CMK (cell line): ENCODE data around the gene SF3B6.

ENCODE experiments used
- DNase-seq: peaks from one replicate; pipeline ENCODE4 v3.0.0-alpha.2; 2010; ENCODE audit warnings: low read depth

The SF3B6 gene

DNA sequence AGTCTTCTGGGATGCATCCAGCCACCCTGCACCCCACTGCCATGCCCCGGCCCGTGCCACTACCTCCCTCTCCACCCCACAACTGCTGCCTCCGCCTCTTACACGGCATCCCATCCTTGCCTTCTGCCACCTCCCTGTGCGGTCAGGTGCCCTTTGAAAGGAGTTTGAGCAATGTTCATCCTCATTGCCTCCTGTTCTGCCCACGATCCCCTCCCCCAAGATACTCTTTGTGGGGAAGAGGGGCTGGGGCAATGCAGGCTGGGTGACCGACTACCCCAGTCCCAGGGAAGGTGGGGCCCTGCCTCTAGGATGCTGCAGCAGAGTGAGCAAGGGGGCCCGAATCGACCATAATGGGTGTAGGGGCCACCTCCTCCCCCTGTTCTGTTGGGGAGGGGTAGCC is 57.9 kb downstream of the SF3B6 start:
- DNase-seq = no peak

DNA sequence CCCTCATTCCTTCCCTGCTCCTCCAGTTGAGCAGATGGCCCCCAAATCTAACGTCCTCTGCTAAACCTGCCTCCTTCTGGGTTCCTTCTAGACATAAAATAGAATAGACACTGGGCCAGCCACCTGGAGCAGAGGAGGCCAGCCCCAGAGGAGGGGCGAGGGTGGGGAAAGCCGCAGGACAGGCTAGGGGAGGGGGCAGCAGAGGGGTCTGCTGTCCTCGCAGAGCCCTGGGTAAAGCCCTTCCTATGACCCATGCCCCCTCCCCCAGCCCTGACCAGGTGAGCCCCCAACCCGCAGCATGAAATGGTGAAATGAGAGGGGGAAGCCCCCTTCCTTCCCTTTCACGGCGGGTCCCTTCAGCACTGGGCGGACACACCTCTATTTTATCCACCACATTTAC is 58.4 kb downstream of the SF3B6 start:
- no peak for DNase-seq
